Right lobe of liver (tissue), 4 donors: Measurements from ENCODE around the gene TRPM5.
A peak's percentile ranks its signal among the peaks of the same experiment; 100 is the strongest.

ENCODE experiments used
- POLR2A ChIP-seq: fragments of 450-650 bp; IDR thresholded peaks from one replicate; pipeline ENCODE4 v1.6.1; 2017; ENCODE audit warnings: antibody characterized with exemption, mild to moderate bottlenecking
- TF ChIP-seq, protein P1 (sequence below), 4 donors: fragments of 200-600 bp in 3 of 4; fragments of 450-650 bp in 1 of 4; IDR thresholded peaks; one replicate each; pipeline versions ENCODE4 v1.5.1 to v1.8.0; 2016 to 2022; ENCODE audit warnings: antibody characterized with exemption in 4 of 4, mild to moderate bottlenecking in 2 of 4
- donor health status: DM: no; HTN: no; CAD: no.
- donor health status: DM: no; HTN: no; CAD: no.
- donor health status: DM: no; HTN: yes; CAD: no.

DNA sequence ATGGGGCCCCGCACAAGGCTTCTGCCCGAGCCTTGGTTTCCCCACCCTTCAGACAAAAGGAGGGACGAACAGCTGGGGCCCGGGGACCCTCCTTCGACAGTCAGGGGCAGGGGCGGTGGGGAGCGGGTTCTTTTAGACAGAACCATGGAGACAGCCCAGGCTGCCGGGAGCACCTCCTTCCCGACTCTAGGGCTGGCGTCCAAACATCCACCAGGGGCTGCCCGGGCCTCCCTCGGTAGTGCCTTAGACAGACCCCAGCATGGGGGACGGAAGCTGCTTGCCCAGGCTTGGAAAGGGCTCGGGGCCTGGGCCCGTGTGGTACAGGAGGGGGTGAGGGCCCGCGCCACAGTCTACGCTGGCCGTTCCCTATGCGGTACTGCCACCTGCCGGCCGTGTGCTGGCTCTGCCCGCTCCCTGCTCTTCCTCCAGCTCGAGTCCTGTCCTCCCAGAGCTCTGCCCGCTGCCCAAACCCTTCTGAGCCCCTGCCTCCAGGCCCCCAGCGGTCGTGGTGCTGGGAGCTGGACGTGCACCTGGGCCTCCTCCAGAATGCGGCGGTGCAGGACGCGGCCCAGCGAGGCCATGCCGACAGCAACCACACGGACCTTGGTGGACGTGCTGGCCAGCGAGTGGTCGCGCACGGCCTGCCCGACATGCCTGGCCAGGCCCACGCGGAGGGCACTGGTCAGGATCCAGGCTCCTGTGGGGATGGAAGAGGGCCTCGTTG is 23.6 kb downstream of the TRPM5 start:
- TF ChIP-seq, protein P1, sequence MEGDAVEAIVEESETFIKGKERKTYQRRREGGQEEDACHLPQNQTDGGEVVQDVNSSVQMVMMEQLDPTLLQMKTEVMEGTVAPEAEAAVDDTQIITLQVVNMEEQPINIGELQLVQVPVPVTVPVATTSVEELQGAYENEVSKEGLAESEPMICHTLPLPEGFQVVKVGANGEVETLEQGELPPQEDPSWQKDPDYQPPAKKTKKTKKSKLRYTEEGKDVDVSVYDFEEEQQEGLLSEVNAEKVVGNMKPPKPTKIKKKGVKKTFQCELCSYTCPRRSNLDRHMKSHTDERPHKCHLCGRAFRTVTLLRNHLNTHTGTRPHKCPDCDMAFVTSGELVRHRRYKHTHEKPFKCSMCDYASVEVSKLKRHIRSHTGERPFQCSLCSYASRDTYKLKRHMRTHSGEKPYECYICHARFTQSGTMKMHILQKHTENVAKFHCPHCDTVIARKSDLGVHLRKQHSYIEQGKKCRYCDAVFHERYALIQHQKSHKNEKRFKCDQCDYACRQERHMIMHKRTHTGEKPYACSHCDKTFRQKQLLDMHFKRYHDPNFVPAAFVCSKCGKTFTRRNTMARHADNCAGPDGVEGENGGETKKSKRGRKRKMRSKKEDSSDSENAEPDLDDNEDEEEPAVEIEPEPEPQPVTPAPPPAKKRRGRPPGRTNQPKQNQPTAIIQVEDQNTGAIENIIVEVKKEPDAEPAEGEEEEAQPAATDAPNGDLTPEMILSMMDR (IDR thresholded peaks at IDR 0.05), result peak; percentile 92 to 95 (median 94)
- TF ChIP-seq POLR2A, result no peak
